HL-60 (cell line): ENCODE measurements around the gene FKBP15.

Source experiments
- CTCF ChIP-seq: IDR thresholded peaks from one replicate; pipeline ENCODE4 v1.5.1; 2011; ENCODE audit warnings: low read length, control low read depth, inconsistent platforms; ENCODE audit not compliant: insufficient read depth
- POLR2AphosphoS5 ChIP-seq: IDR thresholded peaks from 2 replicates; pipeline ENCODE4 v1.6.1; 2012; ENCODE audit warnings: low read depth
- REST ChIP-seq: IDR thresholded peaks from 2 replicates; pipeline ENCODE4 v1.6.1; 2012; ENCODE audit warnings: low read depth; ENCODE audit not compliant: insufficient replicate concordance
- SPI1 ChIP-seq: IDR thresholded peaks from 2 replicates; pipeline ENCODE4 v1.6.1; 2012; ENCODE audit warnings: low read depth, mild to moderate bottlenecking, borderline replicate concordance

- TF ChIP-seq REST (no peak), POLR2AphosphoS5 (no peak), SPI1 (no peak), CTCF (no peak)
Observed at GRCh38 chr9:113254991-113255390, 33.9 kb upstream of the FKBP15 start.
